GM12878 (cell line): Measurements from ENCODE around the gene ASGR1. TPM values are rescaled to one million over a fixed set of nuclear protein-coding genes. Genes with fewer than 3 reads are reported as not detected.
A peak's percentile ranks its signal among the peaks of the same experiment; 100 is the strongest.

ENCODE experiments used
- ATAC-seq: fragments of 200-7000 bp; cut with Tn5 transposase; 3 replicates; pipeline ENCODE4 v1.9.1; 2020; ENCODE audit warnings: mild to moderate bottlenecking, moderate library complexity
- BruUV-seq: library from RNA; stranded (reverse); fragments of 400-500 nt; replicated peaks from 2 replicates; lab custom pipeline; 2021; lab: Mats Ljungman, UMichigan
- CTCF ChIA-PET: fragments of 300-600 bp; sonication (Branson Sonifier 250); formaldehyde crosslinking; extraction: SDS; loops from one replicate; lab custom pipeline; 2021; ENCODE audit warnings: inconsistent platforms; lab: Yijun Ruan, JAX
- POLR2A ChIA-PET: fragments of 350-600 bp; formaldehyde crosslinking; extraction: SDS; loops from one replicate; lab custom pipeline; 2021; ENCODE audit warnings: inconsistent platforms; lab: Charles Lee
- RAD21 ChIA-PET: fragments of 300-600 bp; sonication (Branson Sonifier 250); formaldehyde crosslinking; loops from one replicate; lab custom pipeline; 2023; ENCODE audit warnings: antibody characterized with exemption; ENCODE audit not compliant: unreplicated experiment; lab: Charles Lee
- SMC1A ChIA-PET: fragments of 300-600 bp; sonication (Branson Sonifier 250); formaldehyde crosslinking; loops from one replicate; lab custom pipeline; 2023; ENCODE audit not compliant: unreplicated experiment, uncharacterized antibody; lab: Charles Lee
- DNase-seq: peaks from one replicate; pipeline ENCODE4 v3.0.0-alpha.2; 2011; ENCODE audit warnings: low read depth, low spot score
- FAIRE-seq: peaks from 3 replicates; lab custom pipeline; 2011; peaks lifted over from hg19 to GRCh38; lab: Jason Lieb, UNC
- H2AFZ ChIP-seq: 2 replicates; pipeline ENCODE4 v1.6.0; 2011; ENCODE audit warnings: low read depth, low read length, control low read depth; ENCODE audit not compliant: control insufficient read depth
- H3K27ac ChIP-seq: 2 replicates; pipeline ENCODE4 v1.5.1; 2011; ENCODE audit warnings: control low read depth; ENCODE audit not compliant: control insufficient read depth, insufficient read depth
- H3K27me3 ChIP-seq, 2 experiments: replicated peaks in 1 of 2; 2 replicates each; pipeline versions ENCODE4 v1.6.0 to v1.6.1; 2011; ENCODE audit warnings: low read length in 1 of 2; ENCODE audit not compliant: control insufficient read depth in 2 of 2, insufficient read depth in 2 of 2
- H3K36me3 ChIP-seq, 2 experiments: 2 replicates each; pipeline ENCODE4 v1.5.1; 2011; ENCODE audit warnings: low read length in 1 of 2; ENCODE audit not compliant: control insufficient read depth in 2 of 2, insufficient read depth in 2 of 2
- H3K4me1 ChIP-seq: 2 replicates; pipeline ENCODE4 v1.6.1; 2011; ENCODE audit warnings: mild to moderate bottlenecking, low read length, moderate library complexity, mixed read lengths; ENCODE audit not compliant: control insufficient read depth, insufficient read depth
- H3K4me2 ChIP-seq: 2 replicates; pipeline ENCODE4 v1.6.0; 2011; ENCODE audit warnings: control low read depth; ENCODE audit not compliant: control insufficient read depth, insufficient read depth
- H3K4me3 ChIP-seq: fragments of 200-600 bp; sonication (generic); 2 replicates; pipeline ENCODE4 v1.5.1; 2016
- H3K79me2 ChIP-seq: 2 replicates; pipeline ENCODE4 v1.6.0; 2011; ENCODE audit warnings: low read length; ENCODE audit not compliant: control insufficient read depth, insufficient read depth
- H3K9ac ChIP-seq: 2 replicates; pipeline ENCODE4 v1.8.0; 2011; ENCODE audit warnings: low read length, control low read depth, mixed read lengths; ENCODE audit not compliant: control insufficient read depth, insufficient read depth
- H3K9me3 ChIP-seq: replicated peaks from 3 replicates; pipeline ENCODE4 v1.5.1; 2011; ENCODE audit warnings: mild to moderate bottlenecking, low read length; ENCODE audit not compliant: control insufficient read depth, insufficient read depth
- H4K20me1 ChIP-seq: 2 replicates; pipeline ENCODE4 v1.6.0; 2011; ENCODE audit not compliant: control insufficient read depth, insufficient read depth
- IKZF1 ChIP-seq: fragments of 450-650 bp; conservative IDR thresholded peaks from 2 replicates; pipeline ENCODE4 v1.6.1; 2017; ENCODE audit warnings: antibody characterized with exemption, mild to moderate bottlenecking
- MEF2B ChIP-seq: fragments of 450-650 bp; IDR thresholded peaks from 2 replicates; pipeline ENCODE4 v1.6.1; 2018; ENCODE audit warnings: mild to moderate bottlenecking, moderate library complexity; ENCODE audit not compliant: partially characterized antibody, poor library complexity, severe bottlenecking
- TARDBP ChIP-seq: IDR thresholded peaks from 2 replicates; pipeline ENCODE4 v1.6.1; 2016; ENCODE audit warnings: borderline replicate concordance
- WGBS: methylation state at CpG from one replicate; pipeline ENCODE4 v1.1.6; 2016; ENCODE audit warnings: low lambda C conversion rate; ENCODE audit not compliant: insufficient replicate concordance, insufficient coverage; ENCODE audit errors: missing lambda C conversion rate; 5-methylcytosine and 5-hydroxymethylcytosine counted together
- in situ Hi-C: fragments of 300-500 bp; cut with MboI; formaldehyde crosslinking; loops from 9 replicates; pipeline ENCODE4 v1.14.3; 2018; ENCODE audit warnings: mixed read lengths
- intact Hi-C: fragments of 100-400 bp; cut with micrococcal nuclease; formaldehyde crosslinking; loops from one replicate; pipeline ENCODE4 v1.14.2; 2022; ENCODE audit not compliant: unreplicated experiment
- polyA plus RNA-seq, 11 experiments: library from polyadenylated mRNA; depleted of rRNA in 4 of 11; unstranded in 6 of 11; stranded (reverse) in 5 of 11; fragments of >200 nt; fragmentation: Nextera tagmentation in 4 of 11; fragmentation: Illumina TruSeq in 1 of 11; extraction: Ambion mirVana in 4 of 11; extraction: Trizol in 1 of 11; gene quantifications; 1 replicate in 1 of 11; 2 replicates in 10 of 11; pipeline versions ENCODE4 v1.2.1 to v1.2.3, GENCODE V29; 2011 to 2016; ENCODE audit warnings: inconsistent platforms in 2 of 11, missing spikeins in 2 of 11, low read depth in 1 of 11
- total RNA-seq, 4 experiments: library from RNA; depleted of rRNA in 3 of 4; stranded (reverse); fragments of >200 nt in 3 of 4; fragmentation: Illumina TruSeq in 1 of 4; extraction: Trizol in 1 of 4; gene quantifications; 2 replicates each; pipeline versions ENCODE4 v1.2.1 to v1.2.3, GENCODE V29; 2013 to 2021
- TF ChIP-seq, protein P1 (sequence below): fragments of 450-650 bp; IDR thresholded peaks from 2 replicates; pipeline ENCODE4 v1.6.1; 2016; ENCODE audit warnings: mild to moderate bottlenecking

Gene ASGR1
- total and polyA plus RNA-seq, 10 of the 15 experiments (the other 5 are each of a cell fraction or from before 2014, with no cell fraction given), result 0.06 to 0.34 (median 0.14) TPM; not detected in 6

DNA sequence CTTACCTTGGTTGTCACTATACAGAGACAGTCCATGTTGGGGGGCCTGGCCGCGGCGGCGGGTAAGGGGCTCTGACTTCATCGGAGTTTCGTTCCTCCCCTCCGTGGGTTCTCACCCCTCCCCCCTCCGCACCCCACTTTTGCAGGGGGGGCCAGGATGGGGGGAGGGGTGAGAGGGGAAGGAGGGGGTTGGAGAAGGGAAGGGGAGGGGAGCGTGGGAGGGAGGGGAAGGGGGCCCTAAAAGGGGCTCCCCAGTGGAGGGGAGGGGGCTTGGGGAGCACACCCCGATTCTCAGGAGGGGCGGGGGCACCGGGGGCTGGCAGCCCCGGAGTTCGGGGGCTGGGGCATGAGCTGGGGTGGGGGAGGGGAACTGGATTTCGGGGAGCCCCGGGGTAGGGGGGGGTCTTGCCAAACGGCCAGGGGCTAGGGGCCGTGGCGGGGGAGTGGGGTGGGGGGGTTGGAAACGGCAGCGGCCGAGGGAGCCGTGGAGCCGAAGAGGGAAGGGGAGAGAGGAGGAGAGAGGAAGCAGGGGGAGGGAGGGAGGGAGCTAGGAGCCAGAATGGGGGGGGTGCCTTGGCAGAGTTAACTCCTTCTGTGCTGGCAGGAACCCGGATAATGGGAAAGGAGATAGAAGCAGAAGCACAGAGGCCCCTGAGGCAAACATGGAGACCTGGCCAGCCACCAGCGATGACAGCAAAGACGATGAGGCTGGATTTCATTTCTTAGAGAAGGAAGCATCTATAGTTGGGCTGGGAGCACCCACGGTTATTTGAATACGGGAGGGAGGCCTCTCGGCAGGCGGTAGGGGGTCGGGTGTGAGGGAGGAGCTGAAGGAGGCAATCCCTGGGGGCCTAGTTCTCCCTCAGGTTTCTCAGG is 38.2 kb upstream of the ASGR1 start (continued):
- TF ChIP-seq, protein P1, sequence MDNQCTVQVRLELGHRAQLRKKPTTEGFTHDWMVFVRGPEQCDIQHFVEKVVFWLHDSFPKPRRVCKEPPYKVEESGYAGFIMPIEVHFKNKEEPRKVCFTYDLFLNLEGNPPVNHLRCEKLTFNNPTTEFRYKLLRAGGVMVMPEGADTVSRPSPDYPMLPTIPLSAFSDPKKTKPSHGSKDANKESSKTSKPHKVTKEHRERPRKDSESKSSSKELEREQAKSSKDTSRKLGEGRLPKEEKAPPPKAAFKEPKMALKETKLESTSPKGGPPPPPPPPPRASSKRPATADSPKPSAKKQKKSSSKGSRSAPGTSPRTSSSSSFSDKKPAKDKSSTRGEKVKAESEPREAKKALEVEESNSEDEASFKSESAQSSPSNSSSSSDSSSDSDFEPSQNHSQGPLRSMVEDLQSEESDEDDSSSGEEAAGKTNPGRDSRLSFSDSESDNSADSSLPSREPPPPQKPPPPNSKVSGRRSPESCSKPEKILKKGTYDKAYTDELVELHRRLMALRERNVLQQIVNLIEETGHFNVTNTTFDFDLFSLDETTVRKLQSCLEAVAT, result no peak
- peak; percentile 86 for TF ChIP-seq MEF2B

DNA sequence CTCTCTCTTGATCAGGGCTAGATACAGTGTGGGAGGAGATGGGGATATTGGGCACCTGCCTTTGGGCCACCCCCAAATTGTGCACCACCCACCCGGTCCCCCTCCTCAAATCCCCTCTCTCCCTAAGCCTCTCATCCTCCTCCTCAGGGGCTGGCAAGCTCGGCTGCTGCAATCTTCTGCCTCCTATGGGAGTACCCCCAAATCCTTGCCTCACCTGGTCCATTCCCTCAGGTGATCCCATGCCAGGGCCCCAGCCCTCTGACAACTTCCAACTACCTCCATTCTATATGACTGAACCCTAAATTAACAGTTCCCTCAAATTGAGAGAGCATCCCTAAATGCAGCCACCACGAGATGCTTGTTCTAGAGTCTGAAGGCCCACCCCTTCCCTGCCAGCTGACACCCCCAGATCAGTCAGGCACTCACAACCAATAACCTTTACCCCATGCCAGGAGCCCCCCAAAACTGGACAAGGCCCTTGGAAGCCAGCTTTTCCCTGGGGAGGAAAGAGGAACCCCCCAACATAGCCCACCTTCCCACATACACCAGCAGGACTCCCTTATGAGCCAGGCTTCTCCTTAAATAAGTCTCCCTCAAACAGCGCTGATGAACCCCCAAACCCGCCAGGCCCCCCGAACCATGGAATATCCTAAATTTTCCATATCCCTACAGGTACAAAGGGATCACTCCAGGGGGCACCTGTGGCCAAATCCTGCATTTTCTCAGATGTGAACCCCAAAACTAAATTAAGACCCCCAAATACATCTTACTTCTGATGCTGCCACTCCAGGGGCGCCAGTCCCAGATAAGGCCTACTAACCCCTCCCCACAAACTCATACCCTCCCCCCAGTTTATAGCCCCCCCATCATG is 37.3 kb upstream of the ASGR1 start:
- Histone ChIP-seq H3K36me3 (no peaks in the 10 kb centered on the region), H3K27ac (no peak overlapping the region), H3K9me3 (no peaks in the 10 kb centered on the region), H3K27me3 (no peaks in the 10 kb centered on the region), H3K79me2 (peaks cover 14% of the 10 kb centered on the region), H3K4me2 (peak overlapping the region; percentile 17; the same call in 1 of the 2 replicates), H3K4me3 (peak overlapping the region; percentile 51; the same call in 1 of the 2 replicates), H2AFZ (no peak overlapping the region), H3K9ac (no peak overlapping the region), H4K20me1 (no peaks in the 10 kb centered on the region), H3K4me1 (peaks cover 22% of the 10 kb centered on the region)
- ChIA-PET POLR2A (interaction anchor here (1.3 to 3.3 kb wide), 3 partner anchors 18 to 25 kb away, joined by 3 to 12 read pairs (median 7); partner anchors contain the start of genes DVL2 and PHF23), RAD21 (interaction anchor here (0.6 kb wide), 1 partner anchor 170 kb away, joined by 4 read pairs; no protein-coding TSS in a partner anchor), SMC1A (no interaction called here), CTCF (no interaction called here)
- BruUV-seq, result TSS peak; percentile 40
- FAIRE-seq (no peak), DNase-seq (no peak), ATAC-seq (no peak)
- intact Hi-C loops, result no loop called here
- in situ Hi-C loops, result no loop called here
- TF ChIP-seq IKZF1 (peak; percentile 26; the same call in 1 of the 2 replicates), TARDBP (no peak)
- 19% methylated on average over 7 of the region's 7 CpGs for WGBS
